Chondrocyte (in vitro differentiated cells): Measurements from ENCODE around the gene RNF38. TPM values are rescaled to one million over a fixed set of nuclear protein-coding genes. Genes with fewer than 3 reads are reported as not detected.
"Not testable (repeated sequence)": the region's sequence is repeated elsewhere in the genome, so short reads cannot be mapped to it uniquely, and the experiment has no call there.

Experiments
- DNase-seq: peaks from one replicate; pipeline ENCODE4 v3.0.0; 2021; ENCODE audit warnings: mixed read lengths, low spot score
- H3K27ac Mint-ChIP-seq: one replicate; pipeline ENCODE4 v1.8.0; 2021; ENCODE audit warnings: mild to moderate bottlenecking, moderate library complexity, mixed read lengths; ENCODE audit not compliant: unreplicated experiment
- H3K27me3 Mint-ChIP-seq: 2 replicates; pipeline ENCODE4 v1.8.0; 2021; ENCODE audit warnings: low read depth, mixed read lengths
- H3K36me3 Mint-ChIP-seq: 2 replicates; pipeline ENCODE4 v1.8.0; 2021; ENCODE audit warnings: low read depth, mixed read lengths
- H3K4me1 Mint-ChIP-seq: 2 replicates; pipeline ENCODE4 v1.8.0; 2021; ENCODE audit warnings: low read depth, mild to moderate bottlenecking, mixed read lengths
- H3K4me3 Mint-ChIP-seq: one replicate; pipeline ENCODE4 v1.8.0; 2021; ENCODE audit warnings: mild to moderate bottlenecking, moderate library complexity, mixed read lengths; ENCODE audit not compliant: unreplicated experiment
- H3K9me3 Mint-ChIP-seq: 2 replicates; pipeline ENCODE4 v1.8.0; 2021; ENCODE audit warnings: low read depth, mixed read lengths
- total RNA-seq: library from RNA; stranded (reverse); gene quantifications from 3 replicates; pipeline ENCODE4 v1.2.1, GENCODE V29; 2021
- TF ChIP-seq, protein P1 (sequence below): fragments of 200-600 bp; sonication (generic); IDR thresholded peaks from 2 replicates; pipeline ENCODE4 v1.5.0; 2021; ENCODE audit warnings: antibody characterized with exemption, mild to moderate bottlenecking, moderate library complexity

The RNF38 gene
- total RNA-seq, 1 donor from 2014 or later: 22.6 TPM

DNA sequence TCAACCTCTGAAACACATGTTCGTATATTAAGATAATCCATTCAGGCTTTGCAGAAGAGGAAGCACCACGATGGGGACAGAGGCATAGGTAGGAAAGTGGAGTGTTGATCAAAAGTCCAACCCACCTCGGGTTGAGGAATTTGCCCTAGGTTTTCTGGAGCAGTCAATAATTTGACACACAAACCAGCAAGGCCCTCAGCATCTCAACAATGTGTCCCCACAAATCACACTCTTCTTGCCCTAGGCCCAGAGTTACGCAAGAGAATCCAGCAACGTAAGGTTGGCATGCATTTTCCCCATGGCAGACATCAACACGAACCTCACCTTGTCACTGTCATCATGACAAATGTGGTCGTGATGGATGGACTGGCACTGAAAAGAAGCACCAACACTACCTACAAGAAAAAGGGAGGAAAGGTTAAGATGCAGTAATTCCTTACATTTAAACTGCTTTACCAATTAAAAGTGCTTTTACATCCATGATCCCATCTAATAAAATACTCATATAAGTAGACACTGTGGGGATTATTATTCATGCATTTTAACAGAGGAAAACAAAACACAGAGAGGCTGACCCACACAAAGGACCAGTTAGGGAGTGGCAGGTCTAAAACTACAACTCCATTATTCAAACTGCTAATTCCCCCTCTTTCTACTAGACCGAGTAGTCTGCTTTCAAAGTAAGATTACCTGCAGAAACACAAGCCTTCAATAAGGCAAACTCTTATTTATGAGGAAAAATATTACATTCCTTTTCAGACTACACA lies 24.4 kb upstream of the RNF38 start:
- TF ChIP-seq, protein P1, sequence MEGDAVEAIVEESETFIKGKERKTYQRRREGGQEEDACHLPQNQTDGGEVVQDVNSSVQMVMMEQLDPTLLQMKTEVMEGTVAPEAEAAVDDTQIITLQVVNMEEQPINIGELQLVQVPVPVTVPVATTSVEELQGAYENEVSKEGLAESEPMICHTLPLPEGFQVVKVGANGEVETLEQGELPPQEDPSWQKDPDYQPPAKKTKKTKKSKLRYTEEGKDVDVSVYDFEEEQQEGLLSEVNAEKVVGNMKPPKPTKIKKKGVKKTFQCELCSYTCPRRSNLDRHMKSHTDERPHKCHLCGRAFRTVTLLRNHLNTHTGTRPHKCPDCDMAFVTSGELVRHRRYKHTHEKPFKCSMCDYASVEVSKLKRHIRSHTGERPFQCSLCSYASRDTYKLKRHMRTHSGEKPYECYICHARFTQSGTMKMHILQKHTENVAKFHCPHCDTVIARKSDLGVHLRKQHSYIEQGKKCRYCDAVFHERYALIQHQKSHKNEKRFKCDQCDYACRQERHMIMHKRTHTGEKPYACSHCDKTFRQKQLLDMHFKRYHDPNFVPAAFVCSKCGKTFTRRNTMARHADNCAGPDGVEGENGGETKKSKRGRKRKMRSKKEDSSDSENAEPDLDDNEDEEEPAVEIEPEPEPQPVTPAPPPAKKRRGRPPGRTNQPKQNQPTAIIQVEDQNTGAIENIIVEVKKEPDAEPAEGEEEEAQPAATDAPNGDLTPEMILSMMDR: no peak
- no peaks in the 10 kb centered on the region for H3K27me3 Mint-ChIP-seq
- no peak for DNase-seq
- H3K36me3 Mint-ChIP-seq: no peaks in the 10 kb centered on the region
- H3K9me3 Mint-ChIP-seq: peaks cover 5% of the 10 kb centered on the region
- H3K27ac Mint-ChIP-seq: no peak overlapping the region
- no peak overlapping the region for H3K4me3 Mint-ChIP-seq
- peaks cover 17% of the 10 kb centered on the region for H3K4me1 Mint-ChIP-seq

DNA sequence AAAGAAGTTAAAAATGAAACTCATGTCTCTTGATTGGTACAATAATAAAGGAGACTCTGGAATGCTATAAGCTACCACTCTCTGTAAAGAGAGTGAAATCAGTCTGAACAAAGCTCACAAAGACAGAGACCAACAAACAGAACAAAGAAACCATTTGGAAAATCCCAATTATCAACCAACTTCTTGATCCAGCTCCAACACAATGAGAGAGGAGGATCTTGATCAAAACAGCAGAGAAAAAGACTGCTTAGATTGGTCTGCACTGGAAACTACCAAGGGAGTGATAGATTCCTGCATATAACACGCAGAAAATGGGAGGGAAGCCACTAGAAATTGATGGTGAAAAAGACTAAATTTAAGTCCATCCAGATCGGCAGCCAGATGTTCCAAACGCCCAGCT lies 23.1 kb upstream of the RNF38 start:
- Mint-ChIP-seq H3K36me3 (no peaks in the 10 kb centered on the region), H3K27ac (no peak overlapping the region), H3K9me3 (peaks cover 5% of the 10 kb centered on the region)

DNA sequence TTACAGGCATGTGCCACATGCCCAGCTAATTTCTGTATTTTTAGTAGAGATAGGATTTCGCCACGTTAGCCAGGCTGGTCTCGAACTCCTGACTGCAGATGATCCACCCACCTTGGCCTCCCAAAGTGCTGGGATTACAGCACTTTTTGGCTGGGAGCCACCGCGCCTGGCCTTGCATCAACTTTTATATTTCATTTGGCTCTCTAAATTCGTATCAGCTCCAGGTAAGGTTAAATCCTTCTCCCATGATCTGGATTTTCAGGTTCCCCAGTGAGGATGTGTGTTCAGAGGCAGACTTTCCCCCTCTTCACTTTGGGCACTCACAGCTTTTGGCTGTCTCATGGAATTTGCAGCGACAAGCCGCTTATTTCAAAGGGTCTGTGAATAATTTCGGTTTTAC lies 16.8 kb upstream of the RNF38 start:
- Mint-ChIP-seq H3K4me3 (no peak overlapping the region), H3K4me1 (peaks cover 18% of the 10 kb centered on the region), H3K27me3 (no peaks in the 10 kb centered on the region), H3K27ac (no peak overlapping the region), H3K36me3 (peaks cover 5% of the 10 kb centered on the region), H3K9me3 (no peaks in the 10 kb centered on the region)
- DNase-seq: no peak
- TF ChIP-seq, protein P1: no peak

More for the DNA sequence above, 23.1 kb upstream of the RNF38 start:
- TF ChIP-seq, protein P1: no peak
- Mint-ChIP-seq H3K4me1 (peaks cover 22% of the 10 kb centered on the region), H3K27me3 (no peaks in the 10 kb centered on the region), H3K4me3 (no peak overlapping the region)
- DNase-seq: no peak

DNA sequence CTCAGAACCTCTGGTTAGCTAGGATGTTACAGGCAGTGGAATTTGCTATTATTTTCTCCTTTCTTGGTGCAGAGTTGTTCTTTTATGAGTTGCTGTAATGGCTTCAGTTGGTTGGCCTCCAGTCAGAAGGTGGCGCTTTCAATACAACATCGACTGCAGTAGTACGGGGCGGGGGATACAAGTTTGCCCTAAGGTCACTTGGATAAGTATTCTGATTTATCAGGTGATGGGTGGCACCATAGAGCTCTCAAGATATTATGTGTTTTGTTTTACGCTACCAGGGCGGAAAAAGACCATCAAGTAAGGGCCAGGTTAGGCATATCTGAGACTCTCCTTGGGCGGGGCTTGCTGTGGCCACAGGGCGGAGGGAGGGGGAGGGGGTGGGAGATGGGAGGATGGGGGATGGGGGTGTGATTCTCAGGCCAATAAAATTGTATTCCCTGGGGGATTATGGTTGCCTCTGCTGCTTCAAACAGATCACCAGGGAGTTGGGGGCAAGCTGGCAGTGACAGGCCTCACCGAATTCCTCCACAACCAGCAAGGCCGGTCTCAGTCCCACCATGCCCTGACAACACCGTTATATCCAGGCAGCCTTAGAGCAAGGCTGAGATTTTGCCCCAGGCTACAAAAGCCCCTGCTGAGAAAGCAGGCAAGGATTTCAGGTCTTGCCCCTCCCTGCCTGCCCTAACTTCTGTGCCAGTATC lies 15.9 kb upstream of the RNF38 start:
- TF ChIP-seq, protein P1: no peak
- no peaks in the 10 kb centered on the region for H3K9me3 Mint-ChIP-seq
- H3K4me3 Mint-ChIP-seq: no peak overlapping the region
- no peak for DNase-seq
- H3K27me3 Mint-ChIP-seq: no peaks in the 10 kb centered on the region
- H3K27ac Mint-ChIP-seq: no peak overlapping the region
- H3K4me1 Mint-ChIP-seq: peaks cover 18% of the 10 kb centered on the region
- H3K36me3 Mint-ChIP-seq: peaks cover 5% of the 10 kb centered on the region

DNA sequence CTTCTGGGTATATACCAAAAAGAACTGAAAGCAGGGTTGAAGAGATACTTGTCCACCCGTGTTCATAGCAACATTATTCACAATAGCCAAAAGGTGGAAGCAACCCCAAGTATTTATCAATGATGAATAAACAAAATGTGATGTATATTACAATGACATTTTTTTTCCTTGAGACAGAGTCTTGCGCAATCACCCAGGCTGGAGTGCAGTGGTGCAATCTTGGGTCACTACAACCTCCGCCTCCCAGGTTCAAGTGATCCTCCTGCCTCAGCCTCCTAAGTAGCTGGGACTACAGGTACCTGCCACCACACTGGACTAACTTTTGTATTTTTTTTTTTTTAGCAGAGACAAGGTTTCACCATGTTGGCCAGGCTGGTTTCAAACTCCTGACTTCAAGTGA lies 11.3 kb upstream of the RNF38 start:
- H3K9me3 Mint-ChIP-seq, H3K4me1 Mint-ChIP-seq, H3K27me3 Mint-ChIP-seq, H3K27ac Mint-ChIP-seq, H3K4me3 Mint-ChIP-seq, DNase-seq, H3K36me3 Mint-ChIP-seq: not testable (repeated sequence)

DNA sequence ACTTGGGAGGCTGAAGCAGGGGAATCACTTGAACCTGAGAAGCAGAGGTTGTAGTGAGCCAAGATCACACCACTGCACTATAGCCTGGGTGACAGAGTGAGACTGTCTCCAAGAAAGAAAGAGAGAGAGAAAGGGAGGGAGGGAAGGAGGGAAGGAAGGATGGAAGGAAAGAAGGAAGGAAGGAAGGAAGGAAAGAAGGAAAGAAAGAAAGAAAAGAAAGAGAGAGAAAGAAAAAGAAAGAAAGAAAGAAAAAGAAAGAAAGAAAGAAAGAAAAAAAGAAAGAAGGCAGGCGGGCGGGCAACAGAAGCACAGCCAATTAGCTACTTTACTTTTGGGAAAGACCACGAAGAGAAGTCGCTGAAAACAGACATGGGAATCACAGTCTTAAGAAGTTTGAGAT lies 9.0 kb upstream of the RNF38 start:
- DNase-seq, H3K4me3 Mint-ChIP-seq, H3K36me3 Mint-ChIP-seq, H3K4me1 Mint-ChIP-seq, H3K27ac Mint-ChIP-seq, H3K9me3 Mint-ChIP-seq, H3K27me3 Mint-ChIP-seq: not testable (repeated sequence)
